Neural progenitor cell (in vitro differentiated cells): ENCODE measurements around the gene UGT2B10.

Experiments
- CTCF ChIP-seq: fragments of 200-600 bp; sonication (generic); IDR thresholded peaks from 2 replicates; pipeline ENCODE4 v1.5.1; 2017; ENCODE audit warnings: antibody characterized with exemption, mild to moderate bottlenecking
- EZH2 ChIP-seq: fragments of 200-600 bp; sonication (generic); IDR thresholded peaks from 2 replicates; pipeline ENCODE4 v1.6.1; 2017; ENCODE audit warnings: antibody characterized with exemption, mild to moderate bottlenecking, moderate library complexity
- EZH2phosphoT487 ChIP-seq: fragments of 200-600 bp; sonication (generic); IDR thresholded peaks from 2 replicates; pipeline ENCODE4 v1.6.1; 2017; ENCODE audit warnings: antibody characterized with exemption

DNA sequence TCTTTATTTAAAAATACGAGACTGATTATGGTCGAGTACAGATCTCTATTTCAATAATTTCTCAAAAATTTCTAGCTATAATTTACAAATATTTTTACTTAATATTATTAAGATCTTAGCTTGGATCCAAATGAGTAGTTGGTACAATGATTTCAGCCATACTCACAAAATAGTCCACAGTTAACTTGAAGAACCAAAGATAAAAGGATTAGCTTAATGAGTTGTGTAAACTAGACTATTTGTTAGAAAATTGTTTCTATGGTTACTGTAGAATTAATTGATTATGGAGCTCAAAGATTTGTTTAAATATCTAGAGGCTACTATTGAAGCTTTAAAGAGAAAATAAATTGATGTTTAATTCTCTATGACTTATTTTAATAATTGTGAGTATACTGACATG lies 1.6 kb downstream of the UGT2B10 start:
- no peak for TF ChIP-seq CTCF
- TF ChIP-seq EZH2, result no peak
- TF ChIP-seq EZH2phosphoT487, result no peak
